Colonic mucosa (tissue), 4 donors: Measurements from ENCODE around the gene SLC1A1. TPM values are rescaled to one million over a fixed set of nuclear protein-coding genes. Genes with fewer than 3 reads are reported as not detected.

Source experiments
- DNase-seq: peaks from one replicate; pipeline ENCODE4 v3.0.0-alpha.2; 2020
- H3K27ac ChIP-seq: fragments of 200-600 bp; one replicate; pipeline ENCODE4 v1.8.0; 2021
- H3K27me3 ChIP-seq: fragments of 200-600 bp; one replicate; pipeline ENCODE4 v1.8.0; 2021
- H3K36me3 ChIP-seq: fragments of 200-600 bp; one replicate; pipeline ENCODE4 v1.8.0; 2021
- H3K4me1 ChIP-seq: fragments of 200-600 bp; one replicate; pipeline ENCODE4 v1.8.0; 2021; ENCODE audit warnings: mild to moderate bottlenecking
- H3K4me3 ChIP-seq: fragments of 200-600 bp; one replicate; pipeline ENCODE4 v1.8.0; 2021
- H3K9ac ChIP-seq, 2 donors: one replicate each; pipeline ENCODE4 v1.7.0; 2013; ENCODE audit warnings: control low read depth in 2 of 2, low read depth in 2 of 2, low read length in 2 of 2
- H3K9me3 ChIP-seq: fragments of 200-600 bp; one replicate; pipeline ENCODE4 v1.8.0; 2021
- CTCF ChIP-seq: fragments of 200-600 bp; IDR thresholded peaks from one replicate; pipeline ENCODE4 v1.8.0; 2022; ENCODE audit warnings: antibody characterized with exemption, mild to moderate bottlenecking
- intact Hi-C: fragments of 100-400 bp; cut with DNase I; formaldehyde crosslinking; loops from one replicate; pipeline ENCODE4 v1.14.1; 2022
- total RNA-seq, 2 donors: library from RNA; stranded (reverse); fragmentation: NEBNext Ultra II Directional in 1 of 2; extraction: Animal tissue kit (Norgen Biotek cat#: 25700) in 1 of 2; gene quantifications; one replicate each; pipeline ENCODE4 v1.2.1, GENCODE V29; 2021
- donor health status: healthy.
- donor health status: DM: no; HTN: no; CAD: no.
- donor health status: DM: no; HTN: no; CAD: no.

SLC1A1 gene
- total RNA-seq, 2 donors from 2014 or later = 9.1 to 25.0 TPM

GRCh38 chr9:4574657-4575243, 84.5 kb downstream of the SLC1A1 start:
- Histone ChIP-seq H3K9me3 (no peaks in the 10 kb centered on the region), H3K9ac (no peak overlapping the region), H3K27ac (no peak overlapping the region), H3K36me3 (no peaks in the 10 kb centered on the region), H3K4me3 (no peak overlapping the region), H3K4me1 (no peaks in the 10 kb centered on the region), H3K27me3 (no peaks in the 10 kb centered on the region)
- TF ChIP-seq CTCF = no peak
- no peak for DNase-seq
- intact Hi-C loops = no loop called here

DNA sequence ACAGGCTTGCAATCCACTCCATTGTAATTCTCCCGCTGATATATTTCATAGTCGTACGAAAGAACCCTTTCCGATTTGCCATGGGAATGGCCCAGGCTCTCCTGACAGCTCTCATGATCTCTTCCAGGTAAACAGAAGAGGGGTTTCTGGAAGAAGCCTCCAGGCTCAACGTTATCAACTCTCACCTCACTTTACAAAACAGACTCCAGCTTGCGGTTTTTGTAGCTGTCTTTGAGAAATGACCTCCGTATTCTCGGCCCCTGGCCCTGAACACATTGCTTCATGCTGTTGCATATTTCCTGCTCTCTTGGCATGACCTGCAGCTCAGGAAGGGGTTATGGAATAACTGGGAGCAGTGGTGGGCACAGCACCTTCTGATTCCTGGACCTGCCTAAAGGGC, 85.7 kb downstream of the SLC1A1 start:
- no peak for TF ChIP-seq CTCF
- intact Hi-C loops = no loop called here
- no peaks in the 10 kb centered on the region for H3K36me3 ChIP-seq
- H3K27me3 ChIP-seq = no peaks in the 10 kb centered on the region
- no peaks in the 10 kb centered on the region for H3K4me1 ChIP-seq
- H3K9ac ChIP-seq = no peak overlapping the region
- DNase-seq = no peak
- H3K4me3 ChIP-seq = no peak overlapping the region
- no peaks in the 10 kb centered on the region for H3K9me3 ChIP-seq
- no peak overlapping the region for H3K27ac ChIP-seq

DNA sequence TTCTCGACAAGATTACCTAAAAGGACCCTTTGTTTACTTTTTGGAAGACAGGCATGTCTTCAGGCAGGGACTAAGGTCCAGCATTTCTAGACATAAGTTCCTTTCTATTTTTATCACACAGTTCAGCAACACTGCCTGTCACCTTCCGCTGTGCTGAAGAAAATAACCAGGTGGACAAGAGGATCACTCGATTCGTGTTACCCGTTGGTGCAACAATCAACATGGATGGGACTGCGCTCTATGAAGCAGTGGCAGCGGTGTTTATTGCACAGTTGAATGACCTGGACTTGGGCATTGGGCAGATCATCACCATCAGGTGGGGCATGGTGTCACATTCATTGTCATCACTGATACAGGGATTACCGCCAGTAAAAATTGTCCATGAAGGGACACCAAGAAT, 86.2 kb downstream of the SLC1A1 start:
- H3K27ac ChIP-seq = no peak overlapping the region
- no peak for TF ChIP-seq CTCF
- no peaks in the 10 kb centered on the region for H3K27me3 ChIP-seq
- no peak overlapping the region for H3K4me3 ChIP-seq
- H3K36me3 ChIP-seq = no peaks in the 10 kb centered on the region
- H3K4me1 ChIP-seq = no peaks in the 10 kb centered on the region
- no peak for DNase-seq
- intact Hi-C loops = no loop called here
- H3K9me3 ChIP-seq = no peaks in the 10 kb centered on the region
- no peak overlapping the region for H3K9ac ChIP-seq

DNA sequence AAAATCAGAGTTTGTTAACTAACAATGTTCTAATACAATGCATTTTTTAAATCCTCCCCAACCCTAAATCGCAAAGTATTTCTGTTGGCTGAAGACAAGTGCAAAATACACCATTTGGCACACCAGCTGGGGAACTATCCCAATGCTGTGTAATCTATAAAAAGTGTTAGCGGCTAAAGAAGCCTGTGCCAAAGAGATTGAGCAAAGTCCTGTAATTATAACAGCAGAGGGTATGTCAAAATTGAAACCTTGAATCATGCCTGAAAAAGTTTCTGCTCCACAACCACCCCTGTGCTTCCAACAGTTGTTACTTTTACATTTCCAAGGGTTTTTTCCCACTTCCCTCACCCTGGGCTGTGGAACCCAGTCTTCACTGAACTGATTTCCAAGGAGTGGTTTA, 88.7 kb downstream of the SLC1A1 start:
- Histone ChIP-seq H3K4me1 (no peaks in the 10 kb centered on the region), H3K27ac (no peak overlapping the region), H3K4me3 (no peak overlapping the region), H3K9me3 (no peaks in the 10 kb centered on the region), H3K36me3 (no peaks in the 10 kb centered on the region), H3K9ac (no peak overlapping the region), H3K27me3 (no peaks in the 10 kb centered on the region)
- intact Hi-C loops = no loop called here
- no peak for DNase-seq
- TF ChIP-seq CTCF = no peak

- no peaks in the 10 kb centered on the region for H3K36me3 ChIP-seq
- intact Hi-C loops = no loop called here
- H3K27ac ChIP-seq = no peak overlapping the region
- no peaks in the 10 kb centered on the region for H3K27me3 ChIP-seq
- no peak overlapping the region for H3K4me3 ChIP-seq
- DNase-seq = no peak
- H3K4me1 ChIP-seq = no peaks in the 10 kb centered on the region
- no peaks in the 10 kb centered on the region for H3K9me3 ChIP-seq
- TF ChIP-seq CTCF = no peak
- no peak overlapping the region for H3K9ac ChIP-seq
These were observed 90.9 kb downstream of the SLC1A1 start for GRCh38 chr9:4581035-4581760.
